ENCODE results near the gene EPS8L3. TPM values are rescaled to one million over a fixed set of nuclear protein-coding genes. Genes with fewer than 3 reads are reported as not detected.

Gene EPS8L3
- total and polyA plus RNA-seq, 2 of the 8 experiments (the other 6 are each of a cell fraction or from before 2014, with no cell fraction given) = not detected

- Histone ChIP-seq H3K4me3 (ENCODE audit: extremely low read depth in 1 of 4, insufficient read depth in 2 of 4, low read depth in 3 of 4, low read length in 4 of 4) (no peak overlapping the region), H4K5ac (ENCODE audit: insufficient read length, low read depth, low read length) (no peak overlapping the region), H2BK15ac (ENCODE audit: low read length) (no peak overlapping the region), H3K4me1 (replicated peaks in 1 of 4; ENCODE audit: control insufficient read depth in 3 of 4, insufficient read depth in 4 of 4, low read length in 3 of 4) (no peaks in the 10 kb centered on the region), H3K79me2 (ENCODE audit: control insufficient read depth in 1 of 2, insufficient read depth in 2 of 2, low read length in 2 of 2) (no peaks in the 10 kb centered on the region), H3K56ac (replicated peaks; ENCODE audit: insufficient read length, low read depth, low read length) (no peak overlapping the region), H3K18ac (ENCODE audit: extremely low read depth, low read length) (no peak overlapping the region), H3K27me3 (replicated peaks in 1 of 4; ENCODE audit: control insufficient read depth in 3 of 4, extremely low read depth in 1 of 4, insufficient read depth in 3 of 4, low read length in 3 of 4) (no peaks in the 10 kb centered on the region), H2BK120ac (replicated peaks; ENCODE audit: low read depth, low read length) (no peak overlapping the region), H3K79me1 (ENCODE audit: low read depth, low read length) (no peaks in the 10 kb centered on the region), H2BK12ac (ENCODE audit: low read depth, low read length) (0 out of 2 replicates have a peak overlapping the region, but pooled peaks have one; percentile 27), H4K91ac (replicated peaks; ENCODE audit: insufficient read length, low read length) (no peak overlapping the region), H3K27ac (ENCODE audit: low read depth, low read length) (no peak overlapping the region), H3K4me2 (ENCODE audit: insufficient read depth in 1 of 2, low read depth in 2 of 2, low read length in 2 of 2) (no peak overlapping the region), H3K14ac (ENCODE audit: insufficient read length) (no peak overlapping the region), H2BK20ac (ENCODE audit: low read length) (no peak overlapping the region), H3K23me2 (ENCODE audit: low read depth, low read length) (peaks cover 3% of the 10 kb centered on the region; the same call in 1 of the 2 replicates), H2AFZ (ENCODE audit: low read length) (no peak overlapping the region), H2AK5ac (ENCODE audit: low read depth, low read length) (no peak overlapping the region), H3K9me3 (ENCODE audit: insufficient read depth in 2 of 2, low read depth in 1 of 2, low read length in 1 of 2) (no peaks in the 10 kb centered on the region), H3K9ac (replicated peaks in 1 of 4; ENCODE audit: extremely low read depth in 1 of 4, low read depth in 3 of 4, low read length in 3 of 4) (no peak overlapping the region), H2BK5ac (ENCODE audit: low read depth, low read length) (no peak overlapping the region), H3K36me3 (ENCODE audit: control insufficient read depth in 2 of 4, insufficient read depth in 4 of 4, low read length in 3 of 4) (no peaks in the 10 kb centered on the region), H3K4ac (replicated peaks; ENCODE audit: insufficient read length, low read depth, low read length) (no peak overlapping the region), H3K23ac (ENCODE audit: insufficient read length) (no peak overlapping the region), H4K20me1 (replicated peaks in 1 of 2; ENCODE audit: control insufficient read depth in 1 of 2, insufficient read depth in 2 of 2, low read length in 2 of 2) (no peaks in the 10 kb centered on the region), H4K8ac (ENCODE audit: extremely low read depth, insufficient read depth, low read length) (no peak overlapping the region)
- 89% methylated on average over 6 of the region's 6 CpGs; no CpG with 5 or more reads in 1 of the 2 experiments for WGBS, 2 experiments (ENCODE audit: extremely low coverage in 1 of 2, insufficient coverage in 1 of 2, insufficient read length in 1 of 2, insufficient replicate concordance in 2 of 2, low coverage in 1 of 2, low lambda C conversion rate in 2 of 2, missing lambda C conversion rate in 1 of 2)
- ChIA-PET POLR2A (ENCODE audit: partially characterized antibody) (interaction anchor here (0.9 to 1.3 kb wide), 2 partner anchors 9 to 105 kb away, joined by 3 read pairs; no protein-coding TSS in a partner anchor), CTCF (ENCODE audit: partially characterized antibody) (interaction anchor here (0.7 to 3.6 kb wide), 5 partner anchors 18 to 129 kb away, joined by 3 to 31 read pairs (median 3); no protein-coding TSS in a partner anchor)
- FAIRE-seq (no peak), DNase-seq (ENCODE audit: low read depth in 1 of 2, low spot score in 2 of 2) (no peak)
- no peak for TF ChIP-seq CHD2 (IDR thresholded peaks at IDR 0.05; ENCODE audit: low read length)
- TF ChIP-seq SP2 (IDR thresholded peaks at IDR 0.05; ENCODE audit: low read length) = no peak
- no peak for TF ChIP-seq CBX8 (IDR thresholded peaks at IDR 0.05; ENCODE audit: borderline replicate concordance, low read depth, low read length)
- no peak for TF ChIP-seq USF2 (IDR thresholded peaks at IDR 0.05; ENCODE audit: low read length)
- TF ChIP-seq EZH2 (IDR thresholded peaks at IDR 0.05; ENCODE audit: low read depth, low read length, severe bottlenecking) = no peak
- TF ChIP-seq SIN3A (conservative IDR thresholded peaks at IDR 0.05 in 1 of 2, IDR thresholded peaks at IDR 0.05 in 1 of 2; ENCODE audit: low read depth in 1 of 2, low read length in 2 of 2) = no peak
- no peak for TF ChIP-seq CTCF (IDR thresholded peaks at IDR 0.05; ENCODE audit: control extremely low read depth in 1 of 3, insufficient read depth in 1 of 3, low read depth in 1 of 3, low read length in 3 of 3)
- no peak for TF ChIP-seq SP4 (IDR thresholded peaks at IDR 0.05; ENCODE audit: low read length)
- TF ChIP-seq CEBPB (IDR thresholded peaks at IDR 0.05; ENCODE audit: low read depth, low read length) = no peak
Observed at GRCh38 chr1:109806733-109807400, 43.1 kb upstream of the EPS8L3 start.

Measured in H1 (cell line).